OCI-M2 (cell line): ENCODE data around the gene SPATA31D3.
"Not testable (repeated sequence)": the region's sequence is repeated elsewhere in the genome, so short reads cannot be mapped to it uniquely, and the experiment has no call there.

Experiments used
- DNase-seq: peaks from one replicate; lab custom pipeline; 2025; ENCODE audit not compliant: unreplicated experiment; lab: John Stamatoyannopoulos, UW

The SPATA31D3 gene

GRCh38 chr9:81976351-81976750 is 33.1 kb downstream of the SPATA31D3 start:
- DNase-seq, result no peak

GRCh38 chr9:81979196-81979595 is 35.9 kb downstream of the SPATA31D3 start:
- no peak for DNase-seq

DNA sequence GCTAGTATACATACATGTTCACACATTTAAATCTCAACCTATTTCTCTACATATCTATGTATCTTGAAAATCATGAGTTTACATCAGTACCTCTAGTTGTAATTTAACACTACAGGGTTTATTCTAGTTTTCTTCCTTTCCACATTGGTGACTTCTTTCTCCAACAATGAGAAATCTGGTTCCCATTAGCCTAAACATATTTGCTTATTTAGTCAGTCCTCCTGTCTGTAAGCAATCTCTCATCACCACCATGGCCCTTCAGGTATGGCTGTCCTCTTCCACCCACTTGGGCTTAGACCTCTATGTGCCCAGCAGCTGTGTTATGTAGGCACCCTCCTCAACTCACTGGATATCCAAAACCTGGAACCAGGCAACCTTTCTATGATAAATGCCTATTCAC is 37.3 kb downstream of the SPATA31D3 start:
- no peak for DNase-seq

DNA sequence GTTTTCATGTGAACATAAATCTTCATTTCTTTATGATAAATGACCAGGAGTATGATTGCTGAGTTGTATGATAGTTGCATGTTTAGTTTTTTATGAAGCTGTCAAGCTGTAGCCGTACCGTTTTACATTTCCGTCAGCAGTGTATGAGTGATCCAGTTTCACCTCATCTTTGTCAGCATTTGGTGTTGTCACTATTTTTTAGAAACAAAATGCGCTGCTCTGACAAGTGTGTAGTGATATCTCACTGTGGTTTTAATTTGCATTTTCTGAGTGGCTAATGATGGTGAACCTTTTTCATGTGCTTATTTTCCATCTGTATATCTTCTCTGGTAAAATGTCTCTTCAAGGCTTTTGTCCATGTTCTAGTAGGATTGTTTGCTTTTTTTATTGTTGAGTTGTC is 38.6 kb downstream of the SPATA31D3 start:
- no peak for DNase-seq

DNA sequence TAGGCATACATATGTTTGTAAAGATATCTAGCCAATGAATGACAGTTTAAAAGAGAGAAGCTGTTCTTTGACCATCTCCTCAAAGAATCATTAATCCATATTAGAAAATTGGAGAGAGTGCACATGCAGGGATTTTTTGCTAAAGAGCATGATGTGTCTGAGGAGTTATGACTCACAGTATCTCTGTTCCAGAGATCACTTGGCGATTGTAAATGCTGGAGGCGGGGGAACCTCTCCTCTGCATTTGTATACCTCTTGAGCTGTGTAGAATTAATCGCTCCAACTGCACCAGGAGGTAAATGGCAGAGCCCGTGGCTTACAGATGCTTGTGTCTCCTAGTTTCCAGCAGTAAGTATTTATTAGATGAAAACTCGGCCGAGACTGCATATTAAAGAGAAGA is 41.6 kb downstream of the SPATA31D3 start:
- DNase-seq, result no peak

GRCh38 chr9:81986051-81986450 is 42.8 kb downstream of the SPATA31D3 start:
- no peak for DNase-seq

GRCh38 chr9:81988472-81988871 is 45.2 kb downstream of the SPATA31D3 start, which contains the start of gene SPATA31D1:
Gene SPATA31D1, plus strand, starts transcription at chr9:81988772. Its CDS starts 47 bp downstream, at chr9:81988819.
- DNase-seq, result not testable (repeated sequence)

GRCh38 chr9:81989700-81990099 is 46.4 kb downstream of the SPATA31D3 start:
- no peak for DNase-seq

DNA sequence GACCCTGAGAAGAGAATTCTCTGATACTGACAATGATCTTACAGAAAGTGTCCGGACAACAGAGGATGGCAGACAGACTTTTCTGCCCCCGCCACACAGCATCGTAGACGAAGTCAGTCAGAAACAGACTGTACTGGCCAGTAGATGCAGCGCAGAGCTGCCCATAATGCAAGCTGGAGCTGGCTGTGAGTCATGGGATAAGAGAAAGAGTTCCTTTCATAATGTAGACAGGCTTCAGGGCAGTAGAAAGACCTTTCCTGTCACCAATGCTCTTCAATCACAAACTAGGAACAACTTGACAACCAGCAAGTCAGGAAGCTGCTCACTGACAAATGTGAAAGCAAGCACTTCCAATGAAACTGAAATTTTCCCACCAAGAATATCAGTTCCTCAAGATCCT is 50.4 kb downstream of the SPATA31D3 start:
- no peak for DNase-seq
